K562 (cell line): ENCODE data around the gene USP20. TPM values are rescaled to one million over a fixed set of nuclear protein-coding genes. Genes with fewer than 3 reads are reported as not detected.

Source experiments
- BMI1 ChIP-seq: fragments of 150-350 bp; IDR thresholded peaks from 2 replicates; pipeline ENCODE4 v1.6.1; 2014; ENCODE audit warnings: low read length
- BRF1 ChIP-seq: IDR thresholded peaks from 3 replicates; pipeline ENCODE4 v1.6.1; 2011; ENCODE audit warnings: borderline replicate concordance, mild to moderate bottlenecking; ENCODE audit not compliant: insufficient read length; ENCODE audit errors: extremely low read depth
- CC2D1A ChIP-seq: fragments of 450-650 bp; IDR thresholded peaks from 2 replicates; pipeline ENCODE4 v1.6.1; 2017; ENCODE audit warnings: mild to moderate bottlenecking
- CCAR2 ChIP-seq: fragments of 200-400 bp; formaldehyde crosslinking; IDR thresholded peaks from 2 replicates; pipeline ENCODE4 v1.6.1; 2017; ENCODE audit warnings: mild to moderate bottlenecking, low read depth, low read length
- CHD4 ChIP-seq: fragments of 200-600 bp; sonication (generic); IDR thresholded peaks from 3 replicates; pipeline ENCODE4 v1.6.1; 2012; ENCODE audit warnings: low read depth, mild to moderate bottlenecking, mixed read lengths, low read length, inconsistent platforms; ENCODE audit not compliant: insufficient read depth, insufficient replicate concordance, poor library complexity, severe bottlenecking
- E2F3 ChIP-seq: fragments of 250-450 bp; sonication (Bioruptor Pico); IDR thresholded peaks from 2 replicates; pipeline ENCODE4 v1.4.0; 2020; ENCODE audit warnings: mild to moderate bottlenecking
- HCFC1 ChIP-seq: IDR thresholded peaks from 2 replicates; pipeline ENCODE4 v1.6.1; 2012; ENCODE audit warnings: low read depth, low read length, improper control_type of control experiment
- HSF4 ChIP-seq: fragments of 250-450 bp; sonication (Bioruptor Pico); IDR thresholded peaks from 2 replicates; pipeline ENCODE4 v2.1.2; 2022; ENCODE audit warnings: mild to moderate bottlenecking, moderate library complexity, borderline replicate concordance
- JUN ChIP-seq, 2 experiments: sonication (generic) in 1 of 2; formaldehyde crosslinking in 1 of 2; IDR thresholded peaks; 2 replicates each; pipeline versions ENCODE4 v1.6.1 to v1.8.0; 2012 to 2022; ENCODE audit warnings: borderline replicate concordance in 2 of 2, mild to moderate bottlenecking in 2 of 2, improper control_type of control experiment in 1 of 2, low read depth in 1 of 2, low read length in 1 of 2, missing genetic modification reagents in 1 of 2
- KDM1A ChIP-seq, 2 experiments: fragments of 450-650 bp; IDR thresholded peaks; 2 replicates each; pipeline ENCODE4 v1.6.1; 2016; ENCODE audit warnings: mild to moderate bottlenecking in 2 of 2
- MAFG ChIP-seq: fragments of 450-650 bp; conservative IDR thresholded peaks from 2 replicates; pipeline ENCODE4 v1.6.1; 2016; ENCODE audit warnings: missing genetic modification characterization, missing compliant biosample characterization
- MTF1 ChIP-seq: fragments of 250-450 bp; sonication (Bioruptor Pico); IDR thresholded peaks from 2 replicates; pipeline ENCODE4 v1.9.0; 2021; ENCODE audit warnings: moderate library complexity, mild to moderate bottlenecking, inconsistent platforms, borderline replicate concordance
- NR1H2 ChIP-seq: sonication (generic); formaldehyde crosslinking; IDR thresholded peaks from 2 replicates; pipeline ENCODE4 v1.4.0; 2020; ENCODE audit warnings: mild to moderate bottlenecking, missing genetic modification reagents
- PML ChIP-seq: IDR thresholded peaks from 2 replicates; pipeline ENCODE4 v1.6.1; 2012; ENCODE audit warnings: low read length, inconsistent platforms
- RNF2 ChIP-seq: sonication (generic); IDR thresholded peaks from 2 replicates; pipeline ENCODE4 v1.6.1; 2016
- SREBF2 ChIP-seq: sonication (generic); formaldehyde crosslinking; IDR thresholded peaks from 2 replicates; pipeline ENCODE4 v1.4.0; 2020; ENCODE audit warnings: mild to moderate bottlenecking, missing genetic modification reagents
- THRAP3 ChIP-seq: fragments of 450-650 bp; IDR thresholded peaks from 2 replicates; pipeline ENCODE4 v1.6.1; 2016; ENCODE audit warnings: mild to moderate bottlenecking, inconsistent platforms, borderline replicate concordance
- ZNF146 ChIP-seq: IDR thresholded peaks from one replicate; pipeline ENCODE4 v1.6.1; 2018; ENCODE audit warnings: missing compliant biosample characterization; ENCODE audit not compliant: unreplicated experiment
- ZNF232 ChIP-seq: sonication (generic); formaldehyde crosslinking; IDR thresholded peaks from 2 replicates; pipeline ENCODE4 v1.8.0; 2022; ENCODE audit warnings: mild to moderate bottlenecking, missing genetic modification reagents
- ZNF551 ChIP-seq: fragments of 250-450 bp; sonication (Bioruptor Pico); IDR thresholded peaks from 2 replicates; pipeline ENCODE4 v1.5.0; 2021; ENCODE audit warnings: mild to moderate bottlenecking, moderate library complexity
- polyA plus RNA-seq, 8 experiments: library from polyadenylated mRNA; depleted of rRNA in 4 of 8; stranded (reverse) in 5 of 8; unstranded in 3 of 8; fragments of >200 nt; fragmentation: Nextera tagmentation in 2 of 8; fragmentation: Illumina TruSeq in 1 of 8; extraction: Ambion mirVana in 2 of 8; extraction: Trizol in 1 of 8; gene quantifications; 2 replicates each; pipeline versions ENCODE4 v1.2.1 to v1.2.3, GENCODE V29; 2011 to 2014; ENCODE audit warnings: inconsistent platforms in 1 of 8, missing spikeins in 1 of 8
- total RNA-seq, 7 experiments: library from RNA; depleted of rRNA in 6 of 7; stranded (reverse); fragments of >200 nt in 6 of 7; fragmentation: Illumina TruSeq in 2 of 7; extraction: Trizol in 2 of 7; gene quantifications; 2 replicates each; pipeline versions ENCODE4 v1.2.1 to v1.2.3, GENCODE V29; 2011 to 2021; ENCODE audit warnings: low replicate concordance in 1 of 7
- TF ChIP-seq, protein P1 (sequence below): conservative IDR thresholded peaks from 2 replicates; pipeline ENCODE4 v1.6.1; 2011; ENCODE audit warnings: low read depth, mild to moderate bottlenecking, low read length; ENCODE audit not compliant: control insufficient read depth
- TF ChIP-seq, protein P2 (sequence below): fragments of 250-450 bp; sonication (Bioruptor Pico); IDR thresholded peaks from 2 replicates; pipeline ENCODE4 v1.5.0; 2021
- TF ChIP-seq, protein P3 (sequence below): IDR thresholded peaks from 2 replicates; pipeline ENCODE4 v1.6.1; 2016; ENCODE audit warnings: missing genetic modification characterization, missing compliant biosample characterization
- TF ChIP-seq, protein P4 (sequence below): fragments of 450-650 bp; IDR thresholded peaks from 2 replicates; pipeline ENCODE4 v1.6.1; 2018; ENCODE audit warnings: mild to moderate bottlenecking, low read depth; ENCODE audit not compliant: partially characterized antibody

The USP20 gene
- total and polyA plus RNA-seq, 9 of the 15 experiments (the other 6 are each of a cell fraction or from before 2014, with no cell fraction given) = 1.9 to 136 (median 49.1) TPM

DNA sequence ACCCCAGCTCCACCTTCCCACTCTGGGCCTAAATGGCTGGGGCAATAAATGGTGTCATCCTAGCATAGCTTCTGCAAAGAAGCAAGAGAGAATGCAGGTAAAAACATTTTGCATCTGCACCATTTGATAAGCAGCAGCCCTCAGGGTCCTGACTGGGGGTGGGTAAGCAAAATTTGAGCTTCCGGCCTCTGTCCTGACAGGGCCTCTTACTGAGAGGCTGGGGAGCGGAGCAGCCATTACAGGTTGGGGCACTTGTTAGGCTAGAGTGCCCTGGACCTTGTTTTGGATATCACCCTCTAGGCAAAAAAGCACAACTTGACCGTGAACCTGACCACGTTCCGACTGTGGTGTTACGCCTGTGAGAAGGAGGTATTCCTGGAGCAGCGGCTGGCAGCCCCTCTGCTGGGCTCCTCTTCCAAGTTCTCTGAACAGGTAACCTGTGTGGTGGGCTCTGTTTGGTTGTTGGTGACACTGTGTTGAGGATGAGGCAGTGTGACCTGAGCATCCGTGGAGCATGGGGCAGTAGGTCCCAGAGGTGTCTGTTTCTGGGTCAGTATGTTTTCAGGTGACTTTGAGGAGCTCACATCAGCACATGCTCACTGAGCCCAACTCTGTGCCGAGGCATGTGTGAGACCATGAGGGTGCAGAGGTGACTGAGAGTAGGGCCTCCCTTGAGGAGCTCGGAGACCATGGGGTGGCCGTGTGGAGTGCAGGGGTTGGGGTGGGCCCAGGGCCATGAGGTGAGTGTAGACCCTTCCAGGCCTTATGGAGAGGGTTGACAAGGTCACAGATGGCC, 23.1 kb downstream of the USP20 start (continued):
- TF ChIP-seq HSF4 = no peak
- no peak for TF ChIP-seq ZNF551 (CRISPR knock-in tag)
- TF ChIP-seq, protein P1, sequence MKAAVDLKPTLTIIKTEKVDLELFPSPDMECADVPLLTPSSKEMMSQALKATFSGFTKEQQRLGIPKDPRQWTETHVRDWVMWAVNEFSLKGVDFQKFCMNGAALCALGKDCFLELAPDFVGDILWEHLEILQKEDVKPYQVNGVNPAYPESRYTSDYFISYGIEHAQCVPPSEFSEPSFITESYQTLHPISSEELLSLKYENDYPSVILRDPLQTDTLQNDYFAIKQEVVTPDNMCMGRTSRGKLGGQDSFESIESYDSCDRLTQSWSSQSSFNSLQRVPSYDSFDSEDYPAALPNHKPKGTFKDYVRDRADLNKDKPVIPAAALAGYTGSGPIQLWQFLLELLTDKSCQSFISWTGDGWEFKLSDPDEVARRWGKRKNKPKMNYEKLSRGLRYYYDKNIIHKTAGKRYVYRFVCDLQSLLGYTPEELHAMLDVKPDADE = 0 out of 2 replicates have a peak, but pooled peaks have one; percentile 14
- TF ChIP-seq SREBF2 (CRISPR knock-in tag) = no peak
- TF ChIP-seq HCFC1 = no peak
- TF ChIP-seq, protein P2, sequence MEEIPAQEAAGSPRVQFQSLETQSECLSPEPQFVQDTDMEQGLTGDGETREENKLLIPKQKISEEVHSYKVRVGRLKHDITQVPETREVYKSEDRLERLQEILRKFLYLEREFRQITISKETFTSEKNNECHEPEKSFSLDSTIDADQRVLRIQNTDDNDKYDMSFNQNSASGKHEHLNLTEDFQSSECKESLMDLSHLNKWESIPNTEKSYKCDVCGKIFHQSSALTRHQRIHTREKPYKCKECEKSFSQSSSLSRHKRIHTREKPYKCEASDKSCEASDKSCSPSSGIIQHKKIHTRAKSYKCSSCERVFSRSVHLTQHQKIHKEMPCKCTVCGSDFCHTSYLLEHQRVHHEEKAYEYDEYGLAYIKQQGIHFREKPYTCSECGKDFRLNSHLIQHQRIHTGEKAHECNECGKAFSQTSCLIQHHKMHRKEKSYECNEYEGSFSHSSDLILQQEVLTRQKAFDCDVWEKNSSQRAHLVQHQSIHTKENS (CRISPR knock-in tag) = no peak
- TF ChIP-seq MAFG (tag) = no peak
- TF ChIP-seq ZNF146 (CRISPR knock-in tag) = no peak
- TF ChIP-seq BMI1 = no peak
- TF ChIP-seq BRF1 = no peak
- no peak for TF ChIP-seq MTF1
- TF ChIP-seq JUN (IDR thresholded peaks at IDR 0.05; ENCODE audit: borderline replicate concordance, low read depth, low read length) = no peak
- TF ChIP-seq JUN (CRISPR knock-in tag; IDR thresholded peaks at IDR 0.05; ENCODE audit: borderline replicate concordance) = no peak
- no peak for TF ChIP-seq CHD4
- TF ChIP-seq, protein P3, sequence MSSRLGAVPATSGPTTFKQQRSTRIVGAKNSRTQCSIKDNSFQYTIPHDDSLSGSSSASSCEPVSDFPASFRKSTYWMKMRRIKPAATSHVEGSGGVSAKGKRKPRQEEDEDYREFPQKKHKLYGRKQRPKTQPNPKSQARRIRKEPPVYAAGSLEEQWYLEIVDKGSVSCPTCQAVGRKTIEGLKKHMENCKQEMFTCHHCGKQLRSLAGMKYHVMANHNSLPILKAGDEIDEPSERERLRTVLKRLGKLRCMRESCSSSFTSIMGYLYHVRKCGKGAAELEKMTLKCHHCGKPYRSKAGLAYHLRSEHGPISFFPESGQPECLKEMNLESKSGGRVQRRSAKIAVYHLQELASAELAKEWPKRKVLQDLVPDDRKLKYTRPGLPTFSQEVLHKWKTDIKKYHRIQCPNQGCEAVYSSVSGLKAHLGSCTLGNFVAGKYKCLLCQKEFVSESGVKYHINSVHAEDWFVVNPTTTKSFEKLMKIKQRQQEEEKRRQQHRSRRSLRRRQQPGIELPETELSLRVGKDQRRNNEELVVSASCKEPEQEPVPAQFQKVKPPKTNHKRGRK (tag) = no peak
- no peak for TF ChIP-seq CCAR2
- TF ChIP-seq RNF2 = no peak
- TF ChIP-seq KDM1A (IDR thresholded peaks at IDR 0.05) = no peak
- TF ChIP-seq, protein P4, sequence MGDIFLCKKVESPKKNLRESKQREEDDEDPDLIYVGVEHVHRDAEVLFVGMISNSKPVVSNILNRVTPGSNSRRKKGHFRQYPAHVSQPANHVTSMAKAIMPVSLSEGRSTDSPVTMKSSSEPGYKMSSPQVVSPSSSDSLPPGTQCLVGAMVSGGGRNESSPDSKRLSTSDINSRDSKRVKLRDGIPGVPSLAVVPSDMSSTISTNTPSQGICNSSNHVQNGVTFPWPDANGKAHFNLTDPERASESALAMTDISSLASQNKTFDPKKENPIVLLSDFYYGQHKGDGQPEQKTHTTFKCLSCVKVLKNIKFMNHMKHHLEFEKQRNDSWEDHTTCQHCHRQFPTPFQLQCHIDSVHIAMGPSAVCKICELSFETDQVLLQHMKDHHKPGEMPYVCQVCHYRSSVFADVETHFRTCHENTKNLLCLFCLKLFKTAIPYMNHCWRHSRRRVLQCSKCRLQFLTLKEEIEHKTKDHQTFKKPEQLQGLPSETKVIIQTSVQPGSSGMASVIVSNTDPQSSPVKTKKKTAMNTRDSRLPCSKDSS = no peak
- TF ChIP-seq THRAP3 = no peak
- no peak for TF ChIP-seq NR1H2 (CRISPR knock-in tag)
- TF ChIP-seq CC2D1A = no peak
- no peak for TF ChIP-seq E2F3 (CRISPR knock-in tag)
- TF ChIP-seq PML = no peak
- TF ChIP-seq ZNF232 = no peak
